IMR-90 (cell line): ENCODE results near the gene NHLH2. TPM values are rescaled to one million over a fixed set of nuclear protein-coding genes. Genes with fewer than 3 reads are reported as not detected.

Experiments used
- ATAC-seq: fragments of 200-7000 bp; cut with Tn5 transposase; 2 replicates; pipeline ENCODE4 v1.9.1; 2020; ENCODE audit warnings: low read depth, mild to moderate bottlenecking, moderate library complexity
- BruUV-seq: library from RNA; stranded (reverse); fragments of 400-500 nt; replicated peaks from 2 replicates; lab custom pipeline; 2021; lab: Mats Ljungman, UMichigan
- CTCF ChIA-PET: fragments of 300-600 bp; formaldehyde crosslinking; extraction: SDS; loops from one replicate; lab custom pipeline; 2021; ENCODE audit warnings: antibody characterized with exemption; lab: Yijun Ruan, JAX
- POLR2A ChIA-PET: fragments of 300-600 bp; sonication (Branson Sonifier 250); formaldehyde crosslinking; loops from one replicate; lab custom pipeline; 2022; ENCODE audit warnings: antibody characterized with exemption; ENCODE audit not compliant: unreplicated experiment; lab: Charles Lee
- DNase-seq: peaks from one replicate; pipeline ENCODE4 v3.0.0; 2013
- H2AFZ ChIP-seq: replicated peaks from 2 replicates; pipeline ENCODE3; 2013; ENCODE audit warnings: low read length, mild to moderate bottlenecking; ENCODE audit not compliant: poor library complexity
- H2AK5ac ChIP-seq: 2 replicates; pipeline ENCODE4 v1.6.1; 2013; ENCODE audit warnings: low read depth, low read length, inconsistent platforms
- H2AK9ac ChIP-seq: replicated peaks from 2 replicates; pipeline ENCODE3; 2013; ENCODE audit warnings: mild to moderate bottlenecking, low read depth, low read length, moderate library complexity; ENCODE audit not compliant: poor library complexity
- H2BK120ac ChIP-seq: 2 replicates; pipeline ENCODE4 v1.6.1; 2013; ENCODE audit warnings: low read depth, low read length, inconsistent platforms
- H2BK15ac ChIP-seq: 3 replicates; pipeline ENCODE4 v1.6.1; 2013; ENCODE audit warnings: low read depth, low read length, inconsistent platforms
- H2BK20ac ChIP-seq: 2 replicates; pipeline ENCODE4 v1.6.1; 2013; ENCODE audit warnings: low read depth, mild to moderate bottlenecking, inconsistent platforms, low read length, moderate library complexity
- H2BK5ac ChIP-seq: 2 replicates; pipeline ENCODE4 v1.6.1; 2013; ENCODE audit warnings: mild to moderate bottlenecking, low read depth, low read length, inconsistent platforms; ENCODE audit not compliant: poor library complexity, severe bottlenecking
- H3K14ac ChIP-seq: replicated peaks from 2 replicates; pipeline ENCODE4 v1.6.1; 2013; ENCODE audit warnings: low read depth, low read length, inconsistent platforms
- H3K18ac ChIP-seq: 2 replicates; pipeline ENCODE4 v1.6.1; 2013; ENCODE audit warnings: low read depth, low read length, control low read depth
- H3K23ac ChIP-seq: 2 replicates; pipeline ENCODE4 v1.6.1; 2013; ENCODE audit warnings: low read depth, low read length, inconsistent platforms
- H3K27ac ChIP-seq: 2 replicates; pipeline ENCODE4 v1.5.1; 2013; ENCODE audit warnings: mild to moderate bottlenecking, control low read depth, low read length; ENCODE audit not compliant: insufficient read depth
- H3K27me3 ChIP-seq: 2 replicates; pipeline ENCODE4 v1.6.1; 2013; ENCODE audit warnings: low read length; ENCODE audit not compliant: control insufficient read depth, insufficient read depth
- H3K36me3 ChIP-seq: 2 replicates; pipeline ENCODE4 v1.6.1; 2013; ENCODE audit warnings: low read length, mixed read lengths; ENCODE audit not compliant: control insufficient read depth, insufficient read depth
- H3K4ac ChIP-seq: 2 replicates; pipeline ENCODE4 v1.6.1; 2013; ENCODE audit warnings: low read depth, low read length, inconsistent platforms
- H3K4me1 ChIP-seq: 2 replicates; pipeline ENCODE4 v1.6.1; 2013; ENCODE audit warnings: low read length, mixed read lengths; ENCODE audit not compliant: control insufficient read depth, insufficient read depth
- H3K4me2 ChIP-seq: 2 replicates; pipeline ENCODE4 v1.6.1; 2013; ENCODE audit warnings: low read depth, mild to moderate bottlenecking, control low read depth, low read length, moderate library complexity
- H3K4me3 ChIP-seq: 2 replicates; pipeline ENCODE4 v1.5.1; 2013; ENCODE audit warnings: low read depth, mild to moderate bottlenecking, control low read depth, low read length, moderate library complexity; ENCODE audit not compliant: insufficient read depth
- H3K56ac ChIP-seq: 2 replicates; pipeline ENCODE4 v1.6.1; 2013; ENCODE audit warnings: low read length, inconsistent platforms; ENCODE audit not compliant: insufficient read depth; ENCODE audit errors: extremely low read depth
- H3K79me1 ChIP-seq, 2 experiments: 2 replicates each; pipeline ENCODE4 v1.6.1; 2013; ENCODE audit warnings: low read length in 2 of 2, inconsistent platforms in 1 of 2, low read depth in 1 of 2
- H3K9ac ChIP-seq: 2 replicates; pipeline ENCODE4 v1.6.1; 2013; ENCODE audit warnings: low read depth, low read length, control low read depth
- H3K9me1 ChIP-seq: 2 replicates; pipeline ENCODE4 v1.6.1; 2013; ENCODE audit warnings: low read length, inconsistent platforms; ENCODE audit not compliant: insufficient read depth
- H3K9me3 ChIP-seq: 2 replicates; pipeline ENCODE4 v1.6.1; 2013; ENCODE audit warnings: low read length; ENCODE audit not compliant: control insufficient read depth, insufficient read depth
- H4K20me1 ChIP-seq: 2 replicates; pipeline ENCODE4 v1.6.1; 2013; ENCODE audit warnings: low read length, inconsistent platforms; ENCODE audit not compliant: insufficient read depth
- H4K5ac ChIP-seq: 2 replicates; pipeline ENCODE4 v1.6.1; 2013; ENCODE audit warnings: mild to moderate bottlenecking, low read depth, low read length, control low read depth
- H4K8ac ChIP-seq, 2 experiments: 2 replicates each; pipeline ENCODE4 v1.6.1; 2013; ENCODE audit warnings: low read depth in 2 of 2, low read length in 2 of 2, control low read depth in 1 of 2, inconsistent platforms in 1 of 2
- H4K91ac ChIP-seq: 2 replicates; pipeline ENCODE4 v1.6.1; 2013; ENCODE audit warnings: low read depth, low read length, inconsistent platforms; ENCODE audit not compliant: insufficient read depth
- BHLHE40 ChIP-seq: fragments of 150-350 bp; IDR thresholded peaks from 2 replicates; pipeline ENCODE4 v1.6.1; 2016; ENCODE audit warnings: mild to moderate bottlenecking, low read depth, low read length
- CEBPB ChIP-seq: IDR thresholded peaks from 2 replicates; pipeline ENCODE4 v1.6.1; 2012; ENCODE audit warnings: low read depth, low read length, improper control_type of control experiment
- CHD1 ChIP-seq: IDR thresholded peaks from 2 replicates; pipeline ENCODE4 v1.6.1; 2012; ENCODE audit warnings: low read depth, low read length, improper control_type of control experiment
- CTCF ChIP-seq: conservative IDR thresholded peaks from 2 replicates; pipeline ENCODE4 v1.5.1; 2012; ENCODE audit warnings: mild to moderate bottlenecking, low read depth, low read length, improper control_type of control experiment
- ELK1 ChIP-seq: fragments of 150-350 bp; IDR thresholded peaks from 2 replicates; pipeline ENCODE4 v1.6.1; 2016; ENCODE audit warnings: low read depth, mild to moderate bottlenecking, low read length, moderate library complexity, borderline replicate concordance
- FOS ChIP-seq: fragments of 150-350 bp; IDR thresholded peaks from 2 replicates; pipeline ENCODE4 v1.6.1; 2016; ENCODE audit warnings: low read depth, low read length
- MAFK ChIP-seq: IDR thresholded peaks from 2 replicates; pipeline ENCODE4 v1.6.1; 2012; ENCODE audit warnings: low read depth, low read length, improper control_type of control experiment
- MAZ ChIP-seq: IDR thresholded peaks from 2 replicates; pipeline ENCODE4 v1.6.1; 2012; ENCODE audit warnings: low read depth, mild to moderate bottlenecking, low read length, improper control_type of control experiment, moderate library complexity, borderline replicate concordance
- MXI1 ChIP-seq: IDR thresholded peaks from 2 replicates; pipeline ENCODE4 v1.6.1; 2012; ENCODE audit warnings: low read depth, mild to moderate bottlenecking, low read length, moderate library complexity, borderline replicate concordance
- NFE2L2 ChIP-seq: fragments of 150-350 bp; IDR thresholded peaks from 2 replicates; pipeline ENCODE4 v1.6.1; 2016; ENCODE audit warnings: low read depth, mild to moderate bottlenecking, low read length
- POLR2A ChIP-seq: IDR thresholded peaks from 2 replicates; pipeline ENCODE4 v1.6.1; 2012; ENCODE audit warnings: mild to moderate bottlenecking, low read depth, low read length
- RAD21 ChIP-seq: IDR thresholded peaks from 2 replicates; pipeline ENCODE4 v1.6.1; 2012; ENCODE audit warnings: low read length, improper control_type of control experiment
- RCOR1 ChIP-seq: IDR thresholded peaks from 2 replicates; pipeline ENCODE4 v1.6.1; 2012; ENCODE audit warnings: mild to moderate bottlenecking, low read length, improper control_type of control experiment; ENCODE audit not compliant: insufficient replicate concordance
- RFX5 ChIP-seq: IDR thresholded peaks from 2 replicates; pipeline ENCODE4 v1.8.0; 2012; ENCODE audit warnings: low read depth, mild to moderate bottlenecking, low read length, moderate library complexity
- SMC3 ChIP-seq: fragments of 150-350 bp; IDR thresholded peaks from 2 replicates; pipeline ENCODE4 v1.6.1; 2016; ENCODE audit warnings: low read depth, mild to moderate bottlenecking, antibody characterized with exemption, low read length, moderate library complexity
- USF2 ChIP-seq: fragments of 150-350 bp; IDR thresholded peaks from 2 replicates; pipeline ENCODE4 v1.6.1; 2017; ENCODE audit warnings: mild to moderate bottlenecking, antibody characterized with exemption, low read length, low read depth
- dilution Hi-C: fragments of 300-500 bp; cut with HindIII; formaldehyde crosslinking; loops from one replicate; pipeline ENCODE4 v1.14.3; 2018; ENCODE audit warnings: low sequenced_read_pairs; ENCODE audit not compliant: unreplicated experiment
- in situ Hi-C: fragments of 300-500 bp; cut with MboI; formaldehyde crosslinking; loops from 3 replicates; pipeline ENCODE4 v1.14.3; 2019; ENCODE audit warnings: low sequenced_read_pairs, inconsistent platforms, mixed read lengths
- intact Hi-C: fragments of 100-400 bp; cut with micrococcal nuclease; formaldehyde crosslinking; loops from 2 replicates; pipeline ENCODE4 v1.10.0; 2022
- polyA plus RNA-seq, 3 experiments: library from polyadenylated mRNA; depleted of rRNA; stranded (reverse); fragments of >200 nt; gene quantifications; 2 replicates each; pipeline ENCODE4 v1.2.3, GENCODE V29; 2012; ENCODE audit warnings: low replicate concordance in 1 of 3
- total RNA-seq: library from RNA; depleted of rRNA; stranded (reverse); fragments of >200 nt; gene quantifications from 2 replicates; pipeline ENCODE4 v1.2.3, GENCODE V29; 2012

NHLH2 gene
- total and polyA plus RNA-seq, 2 of the 4 experiments (the other 2 are of a cell fraction), result not detected

- POLR2A ChIA-PET, result no interaction called here
- no peak overlapping the region for H3K27ac ChIP-seq
Observed at GRCh38 chr1:115822117-115822516, 18.8 kb downstream of the NHLH2 start.

More at GRCh38 chr1:115822117-115822516, 18.8 kb downstream of the NHLH2 start:
- peaks cover 10% of the 10 kb centered on the region for H3K27me3 ChIP-seq
- no peak overlapping the region for H4K5ac ChIP-seq
- no TSS peak for BruUV-seq
- no peak overlapping the region for H4K8ac ChIP-seq
- intact Hi-C loops (no loop called here), in situ Hi-C loops (no loop called here), dilution Hi-C loops (no loop called here)
- no peak overlapping the region for H3K56ac ChIP-seq
- H2BK20ac ChIP-seq, result no peak overlapping the region
- no peak overlapping the region for H4K91ac ChIP-seq
- H3K9me1 ChIP-seq, result no peaks in the 10 kb centered on the region
- H3K18ac ChIP-seq, result no peak overlapping the region
- H2BK120ac ChIP-seq, result no peak overlapping the region
- no peak overlapping the region for H3K14ac ChIP-seq
- H2AFZ ChIP-seq, result no peak overlapping the region
- no peak overlapping the region for H3K4me2 ChIP-seq
- CTCF ChIA-PET, result interaction anchor here (0.6 to 0.7 kb wide), 2 partner anchors 12 to 1246 kb away, joined by 3 to 4 read pairs; no protein-coding TSS in a partner anchor
- no peak for ATAC-seq
- H2AK9ac ChIP-seq, result no peak overlapping the region
- H2BK15ac ChIP-seq, result no peak overlapping the region
- no peaks in the 10 kb centered on the region for H4K20me1 ChIP-seq
- no peak overlapping the region for H3K4ac ChIP-seq
- H3K4me1 ChIP-seq, result no peaks in the 10 kb centered on the region
- no peak overlapping the region for H2AK5ac ChIP-seq
- H3K79me1 ChIP-seq, result no peaks in the 10 kb centered on the region
- DNase-seq, result no peak
- H3K4me3 ChIP-seq, result no peak overlapping the region
- H3K36me3 ChIP-seq, result no peaks in the 10 kb centered on the region
- H3K23ac ChIP-seq, result no peak overlapping the region
- H2BK5ac ChIP-seq, result no peak overlapping the region
- no peak overlapping the region for H3K9ac ChIP-seq
- TF ChIP-seq MXI1 (no peak), CTCF (no peak), USF2 (no peak), SMC3 (no peak), RFX5 (no peak), FOS (no peak), MAZ (no peak), BHLHE40 (no peak), RAD21 (no peak), CEBPB (no peak), MAFK (no peak), NFE2L2 (no peak), RCOR1 (no peak), ELK1 (no peak), CHD1 (no peak), POLR2A (no peak)
- H3K9me3 ChIP-seq, result no peaks in the 10 kb centered on the region
